M059J (cell line): ENCODE data around the gene ABCA8. TPM values are rescaled to one million over a fixed set of nuclear protein-coding genes. Genes with fewer than 3 reads are reported as not detected.
A peak's percentile ranks its signal among the peaks of the same experiment; 100 is the strongest.
"Not testable (repeated sequence)": the region's sequence is repeated elsewhere in the genome, so short reads cannot be mapped to it uniquely, and the experiment has no call there.

ENCODE experiments used
- DNase-seq: peaks from one replicate; pipeline ENCODE4 v3.0.0-alpha.2; 2012; ENCODE audit warnings: low read depth
- total RNA-seq: library from RNA; depleted of rRNA; stranded (reverse); fragments of >200 nt; shearing (Covaris generic); gene quantifications from 2 replicates; pipeline ENCODE4 v1.2.3, GENCODE V29; 2014; rRNA removed

ABCA8 gene, protein sequence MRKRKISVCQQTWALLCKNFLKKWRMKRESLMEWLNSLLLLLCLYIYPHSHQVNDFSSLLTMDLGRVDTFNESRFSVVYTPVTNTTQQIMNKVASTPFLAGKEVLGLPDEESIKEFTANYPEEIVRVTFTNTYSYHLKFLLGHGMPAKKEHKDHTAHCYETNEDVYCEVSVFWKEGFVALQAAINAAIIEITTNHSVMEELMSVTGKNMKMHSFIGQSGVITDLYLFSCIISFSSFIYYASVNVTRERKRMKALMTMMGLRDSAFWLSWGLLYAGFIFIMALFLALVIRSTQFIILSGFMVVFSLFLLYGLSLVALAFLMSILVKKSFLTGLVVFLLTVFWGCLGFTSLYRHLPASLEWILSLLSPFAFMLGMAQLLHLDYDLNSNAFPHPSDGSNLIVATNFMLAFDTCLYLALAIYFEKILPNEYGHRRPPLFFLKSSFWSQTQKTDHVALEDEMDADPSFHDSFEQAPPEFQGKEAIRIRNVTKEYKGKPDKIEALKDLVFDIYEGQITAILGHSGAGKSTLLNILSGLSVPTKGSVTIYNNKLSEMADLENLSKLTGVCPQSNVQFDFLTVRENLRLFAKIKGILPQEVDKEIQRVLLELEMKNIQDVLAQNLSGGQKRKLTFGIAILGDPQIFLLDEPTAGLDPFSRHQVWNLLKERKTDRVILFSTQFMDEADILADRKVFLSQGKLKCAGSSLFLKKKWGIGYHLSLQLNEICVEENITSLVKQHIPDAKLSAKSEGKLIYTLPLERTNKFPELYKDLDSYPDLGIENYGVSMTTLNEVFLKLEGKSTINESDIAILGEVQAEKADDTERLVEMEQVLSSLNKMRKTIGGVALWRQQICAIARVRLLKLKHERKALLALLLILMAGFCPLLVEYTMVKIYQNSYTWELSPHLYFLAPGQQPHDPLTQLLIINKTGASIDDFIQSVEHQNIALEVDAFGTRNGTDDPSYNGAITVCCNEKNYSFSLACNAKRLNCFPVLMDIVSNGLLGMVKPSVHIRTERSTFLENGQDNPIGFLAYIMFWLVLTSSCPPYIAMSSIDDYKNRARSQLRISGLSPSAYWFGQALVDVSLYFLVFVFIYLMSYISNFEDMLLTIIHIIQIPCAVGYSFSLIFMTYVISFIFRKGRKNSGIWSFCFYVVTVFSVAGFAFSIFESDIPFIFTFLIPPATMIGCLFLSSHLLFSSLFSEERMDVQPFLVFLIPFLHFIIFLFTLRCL (N-terminal part only)
- total RNA-seq: not detected in 2 replicates

GRCh38 chr17:68955181-68955841, at the start of gene ABCA8:
ABCA8 (minus strand) TSS chr17:68955392; CDS start chr17:68942034, 13,358 bp downstream.
- DNase-seq: no peak

DNA sequence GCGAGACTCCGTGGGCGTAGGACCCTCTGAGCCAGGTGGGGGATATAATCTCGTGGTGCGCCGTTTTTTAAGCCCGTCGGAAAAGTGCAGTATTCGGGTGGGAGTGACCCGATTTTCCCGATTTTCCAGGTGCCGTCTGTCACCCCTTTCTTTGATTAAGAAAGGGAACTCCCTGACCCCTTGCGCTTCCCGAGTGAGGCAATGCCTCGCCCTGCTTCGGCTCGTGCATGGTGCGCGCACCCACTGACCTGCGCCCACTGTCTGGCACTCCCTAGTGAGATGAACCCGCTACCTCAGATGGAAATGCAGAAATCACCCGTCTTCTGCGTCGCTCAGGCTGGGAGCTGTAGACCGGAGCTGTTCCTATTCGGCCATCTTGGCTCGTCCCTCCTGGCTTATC, 49.6 kb upstream of the ABCA8 start:
- DNase-seq: not testable (repeated sequence)

DNA sequence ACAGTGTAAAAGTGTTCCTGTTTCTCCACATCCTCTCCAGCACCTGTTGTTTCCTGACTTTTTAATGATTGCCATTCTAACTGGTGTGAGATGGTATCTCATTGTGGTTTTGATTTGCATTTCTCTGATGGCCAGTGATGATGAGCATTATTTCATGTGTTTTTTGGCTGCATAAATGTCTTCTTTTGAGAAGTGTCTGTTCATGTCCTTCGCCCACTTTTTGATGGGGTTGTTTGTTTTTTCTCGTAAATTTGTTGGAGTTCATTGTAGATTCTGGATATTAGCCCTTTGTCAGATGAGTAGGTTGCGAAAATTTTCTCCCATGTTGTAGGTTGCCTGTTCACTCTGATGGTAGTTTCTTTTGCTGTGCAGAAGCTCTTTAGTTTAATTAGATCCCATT, 44.6 kb upstream of the ABCA8 start:
- DNase-seq: not testable (repeated sequence)

GRCh38 chr17:68993112-68993511, 37.9 kb upstream of the ABCA8 start:
- no peak for DNase-seq

DNA sequence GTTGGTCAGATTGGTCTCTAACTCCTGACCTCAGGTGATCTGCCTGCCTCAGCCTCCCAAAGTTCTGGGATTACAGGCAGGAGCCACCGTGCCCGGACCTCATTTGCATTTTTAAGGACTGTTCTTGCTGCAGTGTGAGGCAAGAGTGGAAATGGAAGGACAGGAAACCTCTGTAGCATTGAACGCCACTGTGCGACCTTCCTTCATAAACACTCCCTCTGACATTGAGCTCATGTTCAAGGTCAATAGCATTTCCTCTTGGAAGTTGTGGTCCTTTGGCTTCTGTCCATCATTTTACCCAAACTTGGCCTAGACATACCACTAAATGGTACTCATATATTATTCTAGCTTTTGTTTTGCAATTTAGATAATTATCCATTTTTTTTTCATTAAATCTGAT, 32.8 kb upstream of the ABCA8 start:
- DNase-seq: no peak

- DNase-seq: peak; percentile 84
Observed at GRCh38 chr17:68981288-68981687, 26.1 kb upstream of the ABCA8 start.

- no peak for DNase-seq
Observed at GRCh38 chr17:68973098-68973846, 18.1 kb upstream of the ABCA8 start.

DNA sequence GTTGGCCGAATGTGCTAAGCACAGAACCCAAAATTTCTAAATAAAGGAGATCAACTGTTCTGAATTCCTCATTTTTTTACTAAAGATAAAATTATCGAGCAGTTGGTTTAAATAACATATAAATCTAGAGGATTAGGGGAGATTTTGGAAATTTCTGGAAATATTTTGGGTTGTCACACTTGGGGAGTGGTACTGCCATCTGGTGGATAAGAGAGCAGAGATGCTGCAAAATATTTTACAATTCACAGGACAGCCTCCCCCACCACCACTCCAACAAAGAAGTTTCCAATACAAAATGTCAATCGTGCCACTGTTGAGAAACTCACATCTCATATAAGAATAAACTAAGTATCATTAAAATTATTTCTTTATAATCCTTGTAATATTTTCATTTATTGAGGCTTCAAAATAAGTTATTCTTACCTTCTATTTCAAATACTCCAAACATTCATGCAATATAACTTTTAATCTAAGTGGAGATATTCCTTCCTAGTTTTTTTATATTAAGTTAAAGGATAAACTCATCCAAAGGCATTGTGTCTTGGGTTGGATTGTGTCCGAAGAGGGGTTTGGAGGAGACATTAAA, 17.0 kb upstream of the ABCA8 start:
- DNase-seq: peak; percentile 7

DNA sequence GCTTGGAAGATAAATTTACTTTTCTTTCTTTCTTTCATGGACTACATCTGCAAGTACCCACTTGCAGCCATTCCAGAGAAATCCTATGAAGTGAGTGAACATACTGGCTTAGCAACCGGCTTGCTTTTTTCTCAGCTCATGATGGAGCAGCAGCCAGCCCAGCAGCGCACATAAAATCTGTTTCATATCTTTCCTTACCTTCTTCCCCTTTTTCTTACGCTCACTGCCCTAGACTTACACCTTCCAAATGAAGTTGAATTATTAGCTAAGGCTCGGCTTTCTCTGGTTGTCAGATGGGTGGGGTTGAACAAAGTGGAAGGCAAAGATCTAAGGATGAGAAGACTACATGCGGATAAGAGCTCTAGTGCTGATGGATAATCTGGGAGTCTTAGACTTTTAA, 13.9 kb upstream of the ABCA8 start:
- no peak for DNase-seq

DNA sequence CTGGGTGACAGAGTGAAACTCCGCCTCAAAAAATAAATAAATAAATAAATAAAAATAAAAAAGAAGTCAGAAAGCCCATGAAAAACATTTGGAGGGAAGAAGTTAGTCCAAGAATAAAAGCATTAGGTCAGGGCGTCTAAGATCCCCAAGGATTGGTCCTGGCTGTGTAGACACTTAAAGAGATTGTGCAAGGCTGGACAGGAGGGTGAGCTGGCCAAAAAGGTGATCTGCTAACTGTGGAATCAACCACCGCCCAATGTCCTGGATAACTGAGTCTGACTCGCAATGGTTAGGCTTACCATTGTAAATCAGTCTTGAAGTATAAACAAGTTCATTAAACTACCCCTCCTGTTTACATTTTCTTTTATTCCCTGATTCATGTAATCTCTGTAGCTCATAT, 8.8 kb upstream of the ABCA8 start:
- no peak for DNase-seq

DNA sequence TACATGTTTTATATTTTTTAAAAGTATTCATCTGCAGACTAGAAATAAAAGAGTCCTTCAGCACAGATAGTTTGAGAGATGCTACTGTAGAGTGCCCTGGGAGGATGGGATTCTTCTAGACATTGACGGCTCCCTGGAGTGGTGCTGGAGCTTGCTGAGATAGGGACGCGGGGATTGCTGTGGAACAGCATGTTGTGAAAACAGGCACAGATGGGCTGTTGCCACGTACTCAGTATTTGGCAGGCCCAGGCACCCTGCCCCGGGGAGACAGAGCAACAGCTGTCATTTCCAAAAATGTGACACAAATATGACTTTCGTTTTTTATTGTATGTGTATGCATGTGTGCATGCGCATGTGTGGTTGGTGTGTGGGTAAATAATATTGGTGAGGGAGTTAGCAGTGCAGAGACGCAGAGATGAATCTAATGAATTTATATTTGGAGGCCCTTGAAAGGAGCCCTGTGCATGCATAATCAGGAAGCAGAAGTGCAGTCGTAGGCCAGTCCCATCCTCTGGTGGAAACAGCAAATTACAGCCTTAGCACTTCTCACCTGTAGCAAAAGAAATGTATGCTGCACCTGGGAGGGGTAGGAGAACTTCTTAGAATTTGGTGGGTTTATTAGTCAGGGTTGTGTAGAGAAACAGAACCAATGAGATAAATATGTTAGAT, 6.2 kb upstream of the ABCA8 start:
- DNase-seq: no peak

DNA sequence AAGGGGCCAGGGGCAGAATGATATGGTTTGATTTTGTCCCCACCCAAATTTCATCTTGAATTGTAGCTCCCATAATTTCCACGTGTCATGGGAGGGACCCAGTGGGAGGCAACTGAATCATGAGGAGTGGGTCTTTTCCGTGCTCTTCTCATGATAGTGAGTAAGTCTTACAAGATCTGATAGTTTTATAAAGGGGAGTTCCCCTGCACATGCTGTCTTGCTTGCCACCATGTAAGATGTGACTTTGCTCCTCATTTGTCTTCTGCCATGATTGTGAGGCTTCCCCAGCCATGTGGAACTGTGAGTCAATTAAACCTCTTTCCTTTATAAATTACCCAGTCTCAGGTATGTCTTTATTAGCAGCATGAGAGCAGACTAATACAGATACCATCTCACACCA, 3.9 kb upstream of the ABCA8 start:
- not testable (repeated sequence) for DNase-seq

- DNase-seq: no peak
Observed at GRCh38 chr17:68957944-68958343, 2.8 kb upstream of the ABCA8 start.

- DNase-seq: no peak
Observed at GRCh38 chr17:68954146-68954896, 871 bp downstream of the ABCA8 start.

- no peak for DNase-seq
Observed at GRCh38 chr17:68953340-68953997, 1.7 kb downstream of the ABCA8 start.

- DNase-seq: no peak
Observed at GRCh38 chr17:68950725-68951124, 4.5 kb downstream of the ABCA8 start.

- DNase-seq: not testable (repeated sequence)
Observed at GRCh38 chr17:68947868-68948267, 7.3 kb downstream of the ABCA8 start.

GRCh38 chr17:68944435-68945035, 10.7 kb downstream of the ABCA8 start:
- DNase-seq: no peak
